Activated T-helper 9 cell treated with anti-CD3 and anti-CD28 coated beads, Interleukin-2, amount 50 U/mL, for 16 hours (primary cell): ENCODE data around the gene GPRC5A.
"Not testable (repeated sequence)": the region's sequence is repeated elsewhere in the genome, so short reads cannot be mapped to it uniquely, and the experiment has no call there.

Experiments used
- DNase-seq: peaks from one replicate; pipeline ENCODE4 v3.0.0-alpha.2; 2020; ENCODE audit warnings: low read depth

The GPRC5A gene, protein sequence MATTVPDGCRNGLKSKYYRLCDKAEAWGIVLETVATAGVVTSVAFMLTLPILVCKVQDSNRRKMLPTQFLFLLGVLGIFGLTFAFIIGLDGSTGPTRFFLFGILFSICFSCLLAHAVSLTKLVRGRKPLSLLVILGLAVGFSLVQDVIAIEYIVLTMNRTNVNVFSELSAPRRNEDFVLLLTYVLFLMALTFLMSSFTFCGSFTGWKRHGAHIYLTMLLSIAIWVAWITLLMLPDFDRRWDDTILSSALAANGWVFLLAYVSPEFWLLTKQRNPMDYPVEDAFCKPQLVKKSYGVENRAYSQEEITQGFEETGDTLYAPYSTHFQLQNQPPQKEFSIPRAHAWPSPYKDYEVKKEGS

DNA sequence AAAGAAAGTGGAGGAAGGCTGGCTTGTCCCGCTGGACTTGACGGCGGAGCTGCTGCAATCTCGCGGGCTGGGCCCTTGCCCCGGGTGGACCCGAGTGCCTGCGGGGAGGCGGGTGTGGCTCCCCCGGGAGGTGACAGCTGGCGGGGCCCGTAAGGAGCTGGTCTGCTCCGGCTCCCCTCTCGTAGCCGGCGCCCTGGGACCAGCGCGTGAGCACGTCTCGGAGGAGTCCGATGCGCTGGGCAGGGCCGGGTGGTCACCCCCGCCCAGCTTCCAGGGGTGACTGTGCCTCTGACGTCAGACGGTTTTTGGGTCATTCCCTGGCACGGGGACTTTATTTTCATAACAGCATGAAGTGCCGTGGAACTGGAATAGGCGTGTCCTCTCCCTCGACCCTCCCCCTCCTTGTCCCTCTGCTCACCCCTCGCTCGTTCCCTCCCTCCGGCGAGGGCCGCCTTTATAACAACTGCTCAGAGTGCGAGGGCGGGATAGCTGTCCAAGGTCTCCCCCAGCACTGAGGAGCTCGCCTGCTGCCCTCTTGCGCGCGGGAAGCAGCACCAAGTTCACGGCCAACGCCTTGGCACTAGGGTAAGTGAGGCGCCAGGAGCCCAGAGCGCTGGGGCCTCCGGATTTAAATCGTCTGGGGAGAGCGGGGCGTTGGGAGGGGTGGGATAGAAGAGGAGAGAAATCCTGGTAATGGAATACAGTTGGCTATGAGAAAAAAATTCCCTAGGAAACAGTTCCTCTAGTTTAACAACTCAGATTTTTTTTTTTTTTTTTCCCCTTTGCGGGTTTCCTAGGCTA is at the start of gene GPRC5A:
TSS of gene GPRC5A (plus strand) at position 483 of the 801 bp plus-strand sequence. CDS start 16,688 bp downstream, outside the sequence.
- no peak for DNase-seq

DNA sequence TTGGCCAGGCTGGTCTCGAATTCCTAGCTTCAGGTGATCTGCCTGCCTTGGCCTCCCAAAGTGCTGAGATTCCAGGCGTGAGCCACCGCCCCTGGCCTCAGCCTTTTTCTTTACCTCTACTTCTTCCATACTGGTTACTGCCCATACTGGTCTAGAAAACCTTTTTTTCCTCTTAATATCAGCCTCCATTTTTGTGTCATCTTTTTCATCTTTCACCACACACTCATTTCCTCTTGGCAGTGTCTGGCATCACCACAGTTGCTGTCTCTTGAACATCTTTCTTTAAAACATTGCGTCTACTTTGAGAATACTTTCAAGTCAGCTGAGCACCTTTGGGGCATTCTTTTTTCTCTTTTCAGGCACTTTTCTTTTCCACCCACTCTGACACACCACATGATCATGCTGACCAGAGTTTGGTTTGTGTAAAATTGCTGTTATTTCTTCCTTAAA is 45.5 kb upstream of the GPRC5A start:
- DNase-seq, result no peak

- not testable (repeated sequence) for DNase-seq
Observed at GRCh38 chr12:12846780-12847179, 44.6 kb upstream of the GPRC5A start.

GRCh38 chr12:12853435-12853834 is 37.9 kb upstream of the GPRC5A start:
- DNase-seq, result no peak

GRCh38 chr12:12859690-12860089 is 31.7 kb upstream of the GPRC5A start:
- DNase-seq, result no peak

- DNase-seq, result no peak
Observed at GRCh38 chr12:12864243-12864642, 27.1 kb upstream of the GPRC5A start.

DNA sequence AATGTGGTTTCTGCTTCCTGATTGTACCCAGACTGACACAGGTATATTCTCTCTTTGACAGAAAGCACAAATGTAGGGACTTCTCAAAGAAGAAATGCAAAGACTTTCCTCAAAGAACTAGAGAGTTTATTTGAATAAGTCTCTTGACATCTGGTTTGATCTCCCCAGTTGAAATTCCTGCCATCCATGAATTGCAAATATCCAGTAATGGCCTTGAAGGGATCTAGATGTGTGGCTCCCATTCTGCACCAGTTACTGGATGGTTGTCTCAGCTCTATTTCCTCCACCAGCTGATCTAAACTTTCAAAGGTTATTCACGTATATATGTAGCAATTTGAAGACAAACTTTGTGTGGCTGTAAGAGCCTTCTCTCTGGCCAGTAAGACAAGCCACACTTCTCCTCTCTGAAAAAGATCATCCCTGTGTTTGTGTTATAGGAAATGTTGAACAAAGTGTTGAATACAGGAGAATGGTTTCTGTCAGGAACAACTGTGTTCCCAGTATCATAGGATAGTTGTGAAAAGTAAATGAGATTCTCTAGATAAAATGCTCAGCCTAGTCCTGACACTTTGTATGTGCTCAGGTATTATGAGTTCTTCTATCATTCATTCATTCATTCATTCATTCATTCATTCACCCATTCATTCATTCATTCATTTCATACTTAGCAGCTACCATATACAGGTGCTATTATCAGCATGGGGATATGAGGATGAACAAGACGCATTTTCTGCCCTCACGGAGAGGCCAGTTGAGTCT is 22.7 kb upstream of the GPRC5A start:
- no peak for DNase-seq

DNA sequence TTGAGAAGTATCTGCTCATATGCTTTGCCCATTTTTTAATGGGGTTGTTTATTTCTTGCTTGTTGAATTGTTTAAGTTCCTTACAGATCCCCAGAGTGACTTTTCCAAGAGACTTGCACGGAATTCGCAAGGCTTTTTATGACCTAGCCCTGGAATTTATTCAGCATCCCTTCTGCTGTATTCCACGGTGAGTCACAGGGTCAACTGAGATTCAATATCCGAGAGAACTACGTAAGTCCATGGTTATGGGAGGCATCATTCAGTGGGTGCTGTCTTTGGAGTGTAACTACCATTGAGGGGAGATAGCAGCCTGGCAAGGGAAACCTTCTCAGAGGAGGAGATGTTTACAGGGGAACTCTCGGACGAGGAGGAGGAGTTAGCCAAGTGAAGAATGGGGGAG is 20.9 kb upstream of the GPRC5A start:
- DNase-seq, result no peak

GRCh38 chr12:12871587-12872138 is 19.7 kb upstream of the GPRC5A start:
- DNase-seq, result no peak

GRCh38 chr12:12872139-12872933 is 19.0 kb upstream of the GPRC5A start:
- no peak for DNase-seq

DNA sequence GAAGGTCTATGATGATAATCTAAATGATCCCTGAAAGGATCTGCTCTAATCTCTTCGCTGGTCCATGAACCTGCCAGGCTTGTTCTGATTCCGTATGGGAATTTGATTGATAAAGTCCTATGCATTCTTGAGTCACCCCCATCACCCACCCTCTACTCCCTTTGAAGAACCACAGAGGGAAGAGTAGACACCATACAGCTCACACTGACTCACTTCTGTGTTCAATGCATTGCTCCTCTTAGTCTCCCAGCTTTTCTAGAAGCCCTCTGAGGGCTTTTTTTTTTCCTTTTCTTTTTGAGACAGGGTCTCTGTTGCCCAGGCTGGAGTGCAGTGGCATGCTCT is 18.5 kb upstream of the GPRC5A start:
- no peak for DNase-seq

DNA sequence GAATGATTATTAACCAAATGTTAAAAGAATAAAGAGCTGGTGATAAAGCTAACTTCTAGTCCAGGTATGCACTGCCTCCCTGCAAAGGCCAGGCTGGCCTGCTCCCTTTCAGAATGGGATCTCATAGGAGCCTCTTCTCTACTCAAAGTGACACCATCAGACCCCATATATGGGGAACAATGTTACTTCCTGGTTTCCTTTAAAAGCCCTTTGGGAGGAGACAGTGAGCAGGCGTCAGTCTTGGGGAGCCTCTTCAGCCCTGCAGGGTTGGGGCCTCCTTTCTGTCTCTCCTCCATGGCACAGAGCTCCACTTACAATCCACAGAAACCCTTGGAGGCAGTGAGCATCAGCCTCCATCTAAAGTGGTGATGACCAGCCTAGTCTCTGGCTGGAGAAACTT is 17.3 kb upstream of the GPRC5A start:
- DNase-seq, result no peak

GRCh38 chr12:12875301-12875700 is 16.1 kb upstream of the GPRC5A start:
- not testable (repeated sequence) for DNase-seq

GRCh38 chr12:12877153-12877768 is 14.1 kb upstream of the GPRC5A start:
- no peak for DNase-seq

DNA sequence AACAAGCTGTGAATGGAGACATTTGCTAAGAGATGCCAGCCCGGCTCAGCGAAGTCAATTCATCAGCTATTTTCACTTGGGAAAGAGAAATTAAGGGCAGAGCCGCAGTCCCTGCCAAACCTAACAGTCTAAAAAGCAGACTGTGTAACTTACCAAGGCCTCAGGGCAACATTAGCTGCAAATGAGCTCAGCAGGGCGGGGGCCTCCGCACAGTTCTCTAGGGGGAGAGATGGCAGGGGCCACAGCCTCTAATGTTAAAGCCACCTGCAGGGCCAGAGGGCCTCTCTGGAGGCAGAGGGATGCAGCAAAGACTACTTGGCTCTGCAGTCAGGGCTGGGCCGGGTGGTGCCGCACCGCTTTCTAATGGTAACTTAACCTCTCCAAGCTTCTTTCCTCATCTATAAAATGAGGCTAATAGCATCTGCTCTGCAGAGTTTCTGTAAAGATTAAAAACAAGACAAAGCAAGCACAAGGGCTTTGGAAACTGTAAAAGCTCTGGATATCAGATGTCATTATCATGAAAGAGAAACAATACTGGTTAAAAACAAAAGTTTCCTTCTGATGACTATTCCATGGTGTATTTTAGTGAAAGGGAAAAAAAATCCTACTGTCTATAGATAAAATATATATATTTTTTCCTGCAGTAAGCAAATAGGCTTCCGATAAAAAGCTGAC is 13.4 kb upstream of the GPRC5A start:
- no peak for DNase-seq

DNA sequence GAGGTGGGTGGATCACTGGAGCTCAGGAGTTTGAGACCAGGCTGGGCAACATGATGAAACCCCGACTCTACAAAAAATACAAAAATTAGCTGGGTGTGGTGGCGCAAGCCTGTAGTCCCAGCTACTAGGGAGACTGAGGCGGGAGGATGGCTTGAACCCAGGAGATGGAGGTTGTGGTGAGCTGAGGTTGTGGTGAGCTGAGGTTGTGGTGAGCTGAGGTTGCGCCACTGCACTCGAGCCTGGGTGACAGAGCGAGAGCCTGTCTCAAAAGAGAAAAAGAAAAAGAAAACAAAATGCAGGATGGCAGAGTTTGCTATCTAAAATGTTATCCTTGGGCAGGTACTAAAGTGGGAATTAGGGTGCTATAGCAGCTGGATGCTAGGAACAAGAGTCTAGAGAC is 10.8 kb upstream of the GPRC5A start:
- DNase-seq, result no peak

DNA sequence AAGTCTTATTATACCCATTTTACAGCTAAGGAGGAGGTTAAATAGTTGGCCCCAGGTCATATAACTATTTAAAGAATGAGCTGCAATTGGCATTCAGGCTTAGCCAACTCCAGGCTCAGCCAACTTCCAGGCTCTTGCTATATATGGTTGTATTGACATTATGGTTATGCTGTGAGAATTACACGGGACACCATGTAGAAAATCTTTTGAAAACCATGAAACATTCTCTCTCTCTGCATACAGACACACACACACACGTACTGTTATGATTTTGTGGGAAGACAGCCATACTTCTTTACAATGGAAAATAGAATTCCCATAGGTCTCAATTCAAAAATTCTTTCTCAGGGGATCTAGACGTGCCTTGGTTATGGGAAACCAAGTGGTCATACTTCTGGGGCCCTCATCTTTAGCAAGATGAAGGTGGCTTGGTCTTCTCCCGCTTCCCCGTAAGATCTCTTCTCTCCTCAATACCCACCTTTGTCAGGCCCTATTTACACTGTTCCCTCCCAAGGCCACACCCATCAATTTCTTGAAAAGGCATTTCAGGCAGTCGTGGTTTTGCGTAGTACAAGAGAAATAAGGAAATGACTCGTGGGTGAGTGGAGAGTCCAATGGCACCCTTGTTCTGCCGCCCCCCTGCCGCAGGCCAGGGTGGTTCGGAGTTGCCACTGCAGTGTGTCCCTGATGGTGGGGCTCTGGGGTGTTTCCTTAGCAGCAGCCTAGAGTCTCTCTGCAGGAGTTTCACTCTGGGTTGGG is 10.0 kb upstream of the GPRC5A start:
- DNase-seq, result no peak

DNA sequence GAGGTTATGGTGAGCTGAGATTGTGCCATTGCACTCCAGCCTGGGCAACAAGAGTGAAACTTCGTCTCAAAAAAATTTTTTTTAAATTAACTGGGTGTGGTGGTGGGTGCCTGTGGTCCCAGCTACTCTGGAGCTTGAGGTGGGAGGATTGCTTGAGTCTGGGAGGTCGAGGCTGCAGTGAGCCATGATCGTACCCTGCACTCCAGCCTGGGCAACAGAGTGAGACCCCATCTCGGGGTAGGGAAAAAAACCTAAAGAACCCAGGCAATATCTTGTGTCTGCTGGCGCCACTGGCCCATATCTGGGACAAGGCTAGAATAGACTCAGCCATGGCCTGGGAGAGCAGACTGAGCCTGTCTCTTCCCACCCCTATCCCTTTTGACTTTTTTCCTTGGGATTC is 9.1 kb upstream of the GPRC5A start:
- DNase-seq, result no peak

GRCh38 chr12:12883369-12884001 is 7.9 kb upstream of the GPRC5A start:
- DNase-seq, result no peak
